NB4 (cell line): ENCODE data around the gene OPRL1.

Experiments
- DNase-seq: peaks from one replicate; pipeline ENCODE4 v3.0.0; 2010; ENCODE audit warnings: low read depth
- H3K4me3 ChIP-seq: one replicate; pipeline ENCODE4 v1.5.1; 2011; ENCODE audit warnings: mild to moderate bottlenecking, low read depth, low read length, moderate library complexity
- CTCF ChIP-seq: IDR thresholded peaks from one replicate; pipeline ENCODE4 v1.5.1; 2012; ENCODE audit warnings: low read depth, low read length
- MYC ChIP-seq: IDR thresholded peaks from 2 replicates; pipeline ENCODE4 v1.6.1; 2011; ENCODE audit warnings: low read depth, low read length
- POLR2A ChIP-seq: IDR thresholded peaks from 2 replicates; pipeline ENCODE4 v1.6.1; 2011; ENCODE audit warnings: mild to moderate bottlenecking; ENCODE audit not compliant: insufficient read length; ENCODE audit errors: extremely low read depth
- TF ChIP-seq, protein P1 (sequence below): IDR thresholded peaks from 2 replicates; pipeline ENCODE4 v1.6.1; 2011; ENCODE audit warnings: low read depth, low read length

Gene OPRL1

DNA sequence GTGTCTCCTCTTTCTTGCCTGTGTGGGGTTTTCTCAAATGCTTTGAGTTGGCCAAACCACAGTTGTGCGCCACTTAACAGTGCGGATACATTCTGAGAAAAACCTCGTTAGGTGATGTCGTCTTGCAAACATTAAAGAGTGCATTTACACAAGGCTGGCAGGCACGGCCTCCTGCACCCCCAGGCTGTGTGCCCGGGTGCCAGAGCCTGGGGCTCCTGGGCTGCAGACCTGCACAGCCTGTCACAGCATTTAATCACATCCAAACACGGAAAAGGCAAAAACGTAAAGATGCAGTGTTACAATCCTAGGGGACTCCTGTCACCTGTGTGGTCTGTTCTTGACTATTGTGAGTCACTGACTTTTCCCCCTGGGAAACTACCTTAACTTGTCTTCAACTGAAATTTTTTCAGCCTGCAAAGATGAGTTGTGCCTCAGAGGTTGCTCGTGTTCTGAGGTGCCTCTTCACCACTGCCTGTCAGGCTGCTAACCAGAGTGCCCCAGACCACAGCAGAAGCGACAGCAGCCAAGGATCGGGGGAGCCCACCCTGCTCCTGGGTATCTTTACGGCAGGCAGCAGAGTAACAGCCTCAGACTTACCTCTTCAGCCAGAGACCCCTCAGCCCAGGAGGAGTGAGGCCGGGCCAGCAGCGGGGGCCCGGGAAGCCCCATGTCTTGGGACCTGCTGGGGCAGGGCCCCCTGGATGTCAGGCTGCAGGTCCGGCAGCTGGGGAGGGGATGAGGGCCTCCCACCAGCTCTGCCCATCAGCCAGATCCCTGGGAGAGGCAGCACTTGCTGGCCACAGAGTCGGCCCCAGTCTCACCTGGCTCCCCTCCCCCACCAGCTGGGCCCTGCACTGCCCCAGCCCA lies 44.6 kb upstream of the OPRL1 start:
- DNase-seq, result no peak
- H3K4me3 ChIP-seq, result no peak overlapping the region
- TF ChIP-seq MYC (no peak), POLR2A (no peak), CTCF (no peak)
- TF ChIP-seq, protein P1, sequence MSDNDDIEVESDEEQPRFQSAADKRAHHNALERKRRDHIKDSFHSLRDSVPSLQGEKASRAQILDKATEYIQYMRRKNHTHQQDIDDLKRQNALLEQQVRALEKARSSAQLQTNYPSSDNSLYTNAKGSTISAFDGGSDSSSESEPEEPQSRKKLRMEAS, result no peak

- no peak for DNase-seq
- TF ChIP-seq MYC (no peak), CTCF (no peak), POLR2A (no peak)
- TF ChIP-seq, protein P1, result no peak
- H3K4me3 ChIP-seq, result no peak within 1 kb of the TSS
These were observed 43.9 kb upstream of the OPRL1 start, which contains the start of gene C20orf204 for GRCh38 chr20:64035933-64036345. C20orf204 (plus strand) TSS chr20:64036182; CDS start chr20:64036324, 142 bp downstream.

- no peak overlapping the region for H3K4me3 ChIP-seq
- TF ChIP-seq CTCF, result no peak
- no peak; the same call in 1 of the 2 replicates for TF ChIP-seq MYC
- TF ChIP-seq, protein P1, result no peak
- TF ChIP-seq POLR2A, result no peak
- DNase-seq, result peak; percentile 49
These were observed 43.3 kb upstream of the OPRL1 start for GRCh38 chr20:64036346-64037198.

DNA sequence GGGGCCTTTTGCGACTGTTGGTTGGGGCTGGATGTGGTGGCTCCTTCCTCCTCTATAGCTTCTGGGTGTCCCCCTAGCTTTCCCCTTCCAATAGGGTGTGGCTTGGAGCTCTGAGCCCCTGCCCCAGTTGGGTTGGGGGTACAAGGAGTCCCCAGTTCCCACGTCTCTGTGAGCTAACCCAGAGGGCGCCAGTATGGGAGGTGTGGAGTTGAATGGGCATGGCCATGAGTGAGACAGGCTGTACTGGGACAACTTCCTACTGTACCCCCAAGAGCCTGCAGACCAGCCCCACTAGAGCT lies 42.7 kb upstream of the OPRL1 start:
- TF ChIP-seq, protein P1, result no peak
- TF ChIP-seq POLR2A (no peak), MYC (no peak), CTCF (no peak)
- no peak for DNase-seq
- H3K4me3 ChIP-seq, result no peak overlapping the region

DNA sequence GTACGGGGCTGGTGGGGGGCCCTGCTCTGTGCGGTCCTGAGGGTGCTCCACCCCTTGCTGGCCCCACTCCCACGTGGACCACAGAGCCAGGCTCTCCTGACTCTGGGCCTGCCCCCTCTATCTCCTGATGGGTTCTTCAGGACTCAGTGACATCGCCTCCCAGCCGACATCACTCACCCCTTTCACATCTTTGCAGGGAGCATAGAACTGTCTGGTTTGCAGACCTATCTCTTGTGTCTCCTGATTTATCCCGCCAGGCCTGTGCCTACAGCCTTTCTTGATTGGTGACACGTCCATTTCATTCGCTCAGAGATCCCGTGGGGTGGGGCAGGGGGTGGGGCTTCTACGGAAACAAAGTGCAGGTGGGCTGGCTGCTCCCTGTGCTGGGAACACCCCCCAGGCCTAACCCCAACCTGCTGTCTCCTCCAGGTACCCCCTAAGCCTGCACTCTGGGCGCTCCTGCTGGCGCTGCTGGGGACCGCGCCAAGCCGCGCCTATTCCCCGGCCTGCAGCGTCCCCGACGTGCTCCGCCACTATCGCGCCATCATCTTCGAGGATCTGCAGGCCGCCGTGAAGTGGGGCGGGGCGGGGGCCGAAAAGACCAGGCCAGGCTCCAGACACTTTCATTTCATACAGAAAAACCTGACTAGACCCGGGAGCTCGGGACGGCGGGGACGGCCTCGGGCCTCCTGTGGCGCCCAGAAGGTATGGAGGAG lies 42.2 kb upstream of the OPRL1 start:
- peak; percentile 37 for DNase-seq
- TF ChIP-seq POLR2A, result no peak
- no peak for TF ChIP-seq MYC
- TF ChIP-seq, protein P1, result no peak
- no peak for TF ChIP-seq CTCF
- H3K4me3 ChIP-seq, result no peak overlapping the region
